GM19193 (cell line): Measurements from ENCODE around the gene TDRD5.

Experiments
- POLR2A ChIP-seq: IDR thresholded peaks from 4 replicates; pipeline ENCODE4 v1.6.1; 2011; ENCODE audit not compliant: insufficient read depth, insufficient read length; ENCODE audit errors: extremely low read depth

The TDRD5 gene

GRCh38 chr1:179707406-179707805 lies 115.8 kb downstream of the TDRD5 start:
- TF ChIP-seq POLR2A = no peak

GRCh38 chr1:179708434-179709195 lies 117.0 kb downstream of the TDRD5 start:
- no peak for TF ChIP-seq POLR2A

GRCh38 chr1:179709841-179710329 lies 118.3 kb downstream of the TDRD5 start:
- TF ChIP-seq POLR2A = no peak

GRCh38 chr1:179714159-179714558 lies 122.5 kb downstream of the TDRD5 start:
- TF ChIP-seq POLR2A = no peak

GRCh38 chr1:179714623-179715022 lies 123.0 kb downstream of the TDRD5 start:
- TF ChIP-seq POLR2A = no peak

- TF ChIP-seq POLR2A = no peak
Measured at GRCh38 chr1:179719272-179719671, 127.6 kb downstream of the TDRD5 start.

GRCh38 chr1:179728271-179728670 lies 136.6 kb downstream of the TDRD5 start:
- TF ChIP-seq POLR2A = no peak

- TF ChIP-seq POLR2A = no peak
Measured at GRCh38 chr1:179729881-179730280, 138.2 kb downstream of the TDRD5 start.

GRCh38 chr1:179731643-179732042 lies 140.0 kb downstream of the TDRD5 start:
- no peak for TF ChIP-seq POLR2A
